C4-2B (cell line): ENCODE measurements around the gene NR2F1-AS1.

Experiments used
- H3K27ac ChIP-seq: fragments of 450-650 bp; 2 replicates; pipeline ENCODE4 v1.5.1; 2017
- CTCF ChIP-seq: fragments of 450-650 bp; conservative IDR thresholded peaks from 2 replicates; pipeline ENCODE4 v1.5.1; 2017; ENCODE audit warnings: mild to moderate bottlenecking
- ZFX ChIP-seq: fragments of 450-650 bp; IDR thresholded peaks from 2 replicates; pipeline ENCODE4 v1.6.1; 2017

Gene NR2F1-AS1

DNA sequence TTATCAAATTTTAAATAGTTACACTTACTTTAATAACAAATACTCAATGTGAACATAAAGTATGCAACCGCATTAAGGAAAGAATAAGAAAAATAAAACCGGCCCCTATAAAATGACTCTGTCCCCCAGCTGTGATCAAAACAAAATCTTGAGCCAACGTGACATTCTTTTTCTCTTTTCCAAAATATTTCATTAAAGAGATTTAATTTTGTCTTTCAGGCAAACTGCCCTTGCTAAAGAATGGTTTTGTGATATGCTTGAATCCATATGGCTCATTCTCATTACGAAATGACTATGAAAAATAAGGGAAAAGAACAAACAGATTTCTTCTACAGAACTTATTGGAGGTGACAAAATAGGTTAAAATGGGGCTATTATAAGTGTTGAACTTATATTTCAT lies 197.0 kb downstream of the NR2F1-AS1 start:
- TF ChIP-seq CTCF (no peak), ZFX (no peak)
- H3K27ac ChIP-seq = no peak overlapping the region

DNA sequence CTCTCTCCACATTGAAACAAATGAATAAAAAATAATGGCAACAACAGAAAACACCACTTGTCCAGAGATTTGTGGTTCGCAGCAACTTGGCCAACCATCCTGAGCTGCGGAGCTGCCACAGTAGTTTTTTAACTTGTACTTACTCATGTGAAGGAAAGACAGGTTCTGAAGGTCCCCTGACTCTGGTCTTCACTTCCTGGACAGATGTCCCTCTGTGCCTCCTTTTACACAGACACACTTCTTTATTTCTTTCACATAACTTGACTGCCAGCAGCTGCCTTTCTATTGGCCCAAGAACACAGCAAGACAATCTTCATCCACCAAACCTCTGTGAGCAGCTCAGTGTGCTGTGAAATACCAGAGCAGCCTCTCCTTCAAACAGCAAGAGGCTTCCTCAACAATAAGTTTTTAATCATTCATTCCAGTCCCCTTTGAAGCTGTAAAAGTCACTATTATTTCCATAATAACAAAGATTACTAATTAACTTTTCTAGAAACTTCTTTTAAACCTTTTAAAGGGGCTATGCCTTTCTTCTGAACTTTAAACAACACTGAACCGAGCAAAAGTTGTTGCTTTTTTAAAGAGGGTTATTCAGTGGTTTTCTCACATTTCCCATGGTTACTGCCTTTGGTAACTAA lies 198.7 kb downstream of the NR2F1-AS1 start:
- H3K27ac ChIP-seq = no peak overlapping the region
- no peak for TF ChIP-seq CTCF
- TF ChIP-seq ZFX = no peak

DNA sequence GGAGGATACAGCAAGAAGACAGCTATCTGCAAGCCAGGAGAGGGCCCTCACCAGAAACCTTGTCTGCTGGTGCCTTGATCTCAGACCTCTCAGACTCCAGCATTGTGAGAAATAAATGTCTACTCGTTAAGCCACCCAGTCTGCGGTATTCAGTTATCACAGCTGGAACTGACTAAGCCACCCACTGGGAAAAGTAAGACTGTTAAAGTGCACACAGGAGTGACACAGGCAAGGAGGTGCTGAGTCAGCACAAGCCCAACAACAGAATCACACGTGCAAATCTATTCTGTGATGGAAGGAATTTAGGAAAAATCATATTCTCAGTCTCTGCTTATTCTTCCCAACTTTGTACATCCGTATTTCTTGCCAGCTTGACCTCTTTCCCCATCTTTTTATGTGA lies 200.0 kb downstream of the NR2F1-AS1 start:
- H3K27ac ChIP-seq = no peak overlapping the region

DNA sequence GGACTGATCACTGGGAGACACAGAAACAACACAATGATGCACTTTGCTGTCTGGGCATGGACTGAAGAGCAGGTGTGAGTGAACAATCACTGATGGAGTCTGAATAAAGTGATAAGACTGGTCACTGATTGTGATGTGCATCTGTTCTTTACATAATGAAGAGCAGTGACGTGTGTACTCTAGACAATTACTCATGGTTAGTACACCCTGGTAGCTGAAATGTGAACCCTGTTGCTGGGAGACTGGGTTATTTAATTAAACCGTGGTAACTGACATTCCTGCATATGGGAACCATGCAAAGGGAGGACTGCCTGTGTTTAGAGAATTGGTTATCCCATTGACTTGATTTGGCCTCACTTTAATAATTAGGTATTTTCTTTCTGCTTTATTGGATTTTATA lies 202.9 kb downstream of the NR2F1-AS1 start:
- TF ChIP-seq ZFX (no peak), CTCF (no peak)
- no peak overlapping the region for H3K27ac ChIP-seq

More for the DNA sequence above, 200.0 kb downstream of the NR2F1-AS1 start:
- TF ChIP-seq ZFX (no peak), CTCF (no peak)

- H3K27ac ChIP-seq = no peak overlapping the region
- TF ChIP-seq CTCF = no peak
- TF ChIP-seq ZFX = no peak
Measured at GRCh38 chr5:93371893-93372292, 209.1 kb downstream of the NR2F1-AS1 start.

DNA sequence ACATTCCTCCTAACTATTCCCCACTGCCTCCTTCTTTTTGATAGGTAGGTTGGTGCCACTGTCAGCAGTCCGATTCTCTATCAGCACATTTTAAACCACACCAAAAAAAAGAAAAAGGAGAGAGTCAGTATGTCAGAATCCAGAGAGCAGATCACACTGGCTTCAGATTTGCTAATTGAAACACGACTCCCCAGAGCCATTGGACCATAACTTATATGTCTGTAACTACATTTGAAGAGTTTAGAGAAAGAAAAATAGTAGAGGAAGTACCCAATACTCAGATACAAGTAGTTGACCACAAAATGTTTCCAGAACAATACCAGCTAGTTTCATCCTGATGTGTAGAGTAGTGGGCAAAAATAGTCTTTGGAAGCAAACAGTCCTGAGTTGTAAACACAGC lies 216.6 kb downstream of the NR2F1-AS1 start:
- no peak for TF ChIP-seq ZFX
- TF ChIP-seq CTCF = no peak
- no peak overlapping the region for H3K27ac ChIP-seq

- TF ChIP-seq CTCF (no peak), ZFX (no peak)
- H3K27ac ChIP-seq = no peak overlapping the region
Measured at GRCh38 chr5:93360436-93361088, 220.5 kb downstream of the NR2F1-AS1 start.
